ENCODE results near the gene PIGM. TPM values are rescaled to one million over a fixed set of nuclear protein-coding genes. Genes with fewer than 3 reads are reported as not detected.
A peak's percentile ranks its signal among the peaks of the same experiment; 100 is the strongest.

The PIGM gene
- polyA plus RNA-seq, 1 experiment = 6.6 TPM

GRCh38 chr1:160048335-160048734 lies 16.5 kb upstream of the PIGM start:
- POLR2A ChIA-PET = no interaction called here
- Histone ChIP-seq H3K4me3 (ENCODE audit: low read depth, low read length) (no peak overlapping the region), H3K27ac (ENCODE audit: low read depth, low read length) (no peak overlapping the region), H3K9me3 (ENCODE audit: control insufficient read depth, insufficient read depth, low read length) (no peaks in the 10 kb centered on the region), H3K27me3 (ENCODE audit: control insufficient read depth, insufficient read depth, low read length) (peaks cover 43% of the 10 kb centered on the region)
- CTCF ChIA-PET = interaction anchor here (0.6 to 4.9 kb wide), 6 partner anchors 10 to 862 kb away, joined by 3 to 57 read pairs (median 3); partner anchors contain the start of gene KCNJ9
- TF ChIP-seq CTCF (IDR thresholded peaks at IDR 0.05; ENCODE audit: low read depth, low read length) = no peak
- no peak for DNase-seq (ENCODE audit: low read depth, low spot score)

GRCh38 chr1:160047111-160047991 lies 15.6 kb upstream of the PIGM start:
- Histone ChIP-seq H3K27ac (ENCODE audit: low read depth, low read length) (no peak overlapping the region), H3K27me3 (ENCODE audit: control insufficient read depth, insufficient read depth, low read length) (peaks cover 38% of the 10 kb centered on the region), H3K9me3 (ENCODE audit: control insufficient read depth, insufficient read depth, low read length) (no peaks in the 10 kb centered on the region), H3K4me3 (ENCODE audit: low read depth, low read length) (no peak overlapping the region)
- POLR2A ChIA-PET = no interaction called here
- no peak for TF ChIP-seq CTCF (IDR thresholded peaks at IDR 0.05; ENCODE audit: low read depth, low read length)
- CTCF ChIA-PET = interaction anchor here (0.7 to 4.9 kb wide), 22 partner anchors 7 to 249 kb away, joined by 3 to 57 read pairs (median 6); partner anchors contain the start of genes KCNJ10, KCNJ9 and PIGM
- no peak for DNase-seq (ENCODE audit: low read depth, low spot score)

GRCh38 chr1:160046494-160047110 lies 14.8 kb upstream of the PIGM start:
- Histone ChIP-seq H3K9me3 (ENCODE audit: control insufficient read depth, insufficient read depth, low read length) (no peaks in the 10 kb centered on the region), H3K27ac (ENCODE audit: low read depth, low read length) (no peak overlapping the region), H3K4me3 (ENCODE audit: low read depth, low read length) (no peak overlapping the region), H3K27me3 (ENCODE audit: control insufficient read depth, insufficient read depth, low read length) (peaks cover 36% of the 10 kb centered on the region)
- TF ChIP-seq CTCF (IDR thresholded peaks at IDR 0.05; ENCODE audit: low read depth, low read length) = peak; percentile 63
- ChIA-PET CTCF (interaction anchor here (0.8 to 4.9 kb wide), 33 partner anchors 8 to 330 kb away, joined by 3 to 57 read pairs (median 4); partner anchors contain the start of genes IGSF8, KCNJ10, KCNJ9 and PIGM), POLR2A (no interaction called here)
- DNase-seq (ENCODE audit: low read depth, low spot score) = no peak

GRCh38 chr1:160045653-160046052 lies 13.9 kb upstream of the PIGM start:
- Histone ChIP-seq H3K4me3 (ENCODE audit: low read depth, low read length) (no peak overlapping the region), H3K27me3 (ENCODE audit: control insufficient read depth, insufficient read depth, low read length) (peaks cover 39% of the 10 kb centered on the region), H3K27ac (ENCODE audit: low read depth, low read length) (no peak overlapping the region), H3K9me3 (ENCODE audit: control insufficient read depth, insufficient read depth, low read length) (no peaks in the 10 kb centered on the region)
- CTCF ChIA-PET = interaction anchor here (0.7 to 4.9 kb wide), 27 partner anchors 8 to 331 kb away, joined by 3 to 57 read pairs (median 4); partner anchors contain the start of genes IGSF8, KCNJ10, KCNJ9 and PIGM
- no peak for TF ChIP-seq CTCF (IDR thresholded peaks at IDR 0.05; ENCODE audit: low read depth, low read length)
- no peak for DNase-seq (ENCODE audit: low read depth, low spot score)
- POLR2A ChIA-PET = interaction anchor here (0.6 kb wide), 1 partner anchor 21 kb away, joined by 3 read pairs; no protein-coding TSS in a partner anchor
